Thyroid gland (tissue), 4 donors: ENCODE results near the gene NKAIN4.

ENCODE experiments used
- POLR2A ChIP-seq, 2 donors: fragments of 450-650 bp; IDR thresholded peaks; one replicate each; pipeline ENCODE4 v1.6.1; 2017; ENCODE audit warnings: antibody characterized with exemption in 2 of 2, mild to moderate bottlenecking in 2 of 2, moderate library complexity in 1 of 2
- TF ChIP-seq, protein P1 (sequence below), 6 experiments: fragments of 200-600 bp in 3 of 6; fragments of 450-650 bp in 3 of 6; sonication (generic) in 3 of 6; IDR thresholded peaks; one replicate each; pipeline ENCODE4 v1.5.1; 2016 to 2019; ENCODE audit warnings: antibody characterized with exemption in 6 of 6, mild to moderate bottlenecking in 2 of 6, inconsistent platforms in 1 of 6, moderate library complexity in 1 of 6

DNA sequence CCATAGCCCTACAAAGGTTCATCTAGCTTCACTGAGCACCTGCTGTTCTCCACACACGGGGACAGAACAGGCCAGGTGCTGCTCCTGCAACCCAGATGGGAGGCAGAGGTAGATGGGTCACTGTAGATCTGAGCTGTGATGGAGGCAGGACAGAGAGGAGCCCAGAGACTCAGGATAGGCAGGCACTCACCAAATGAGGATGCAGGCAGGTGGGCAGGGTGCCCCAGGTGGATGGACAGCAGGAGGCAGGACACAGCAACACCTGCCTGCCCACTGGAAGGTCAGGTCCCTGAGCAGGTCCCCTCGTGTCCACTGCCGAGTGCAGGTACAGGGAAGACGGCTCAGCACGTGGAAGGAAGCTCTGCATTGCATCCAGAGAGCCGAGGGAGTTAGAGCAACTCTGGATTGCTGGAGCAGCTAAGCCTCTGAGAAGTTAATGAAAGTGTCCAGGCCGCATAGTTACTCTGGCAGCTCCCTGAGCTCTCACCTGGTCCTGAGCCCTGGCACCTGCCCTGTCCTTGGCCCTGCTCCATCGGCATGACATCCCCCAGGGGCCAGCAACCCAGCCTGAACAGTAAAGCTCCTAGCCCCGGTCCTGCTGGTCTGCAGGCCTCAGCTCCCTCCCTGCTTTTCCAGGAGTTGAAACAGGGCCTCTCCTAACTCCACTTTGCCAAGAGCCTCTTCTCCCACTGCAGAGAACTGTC is 33.4 kb downstream of the NKAIN4 start:
- TF ChIP-seq, protein P1, sequence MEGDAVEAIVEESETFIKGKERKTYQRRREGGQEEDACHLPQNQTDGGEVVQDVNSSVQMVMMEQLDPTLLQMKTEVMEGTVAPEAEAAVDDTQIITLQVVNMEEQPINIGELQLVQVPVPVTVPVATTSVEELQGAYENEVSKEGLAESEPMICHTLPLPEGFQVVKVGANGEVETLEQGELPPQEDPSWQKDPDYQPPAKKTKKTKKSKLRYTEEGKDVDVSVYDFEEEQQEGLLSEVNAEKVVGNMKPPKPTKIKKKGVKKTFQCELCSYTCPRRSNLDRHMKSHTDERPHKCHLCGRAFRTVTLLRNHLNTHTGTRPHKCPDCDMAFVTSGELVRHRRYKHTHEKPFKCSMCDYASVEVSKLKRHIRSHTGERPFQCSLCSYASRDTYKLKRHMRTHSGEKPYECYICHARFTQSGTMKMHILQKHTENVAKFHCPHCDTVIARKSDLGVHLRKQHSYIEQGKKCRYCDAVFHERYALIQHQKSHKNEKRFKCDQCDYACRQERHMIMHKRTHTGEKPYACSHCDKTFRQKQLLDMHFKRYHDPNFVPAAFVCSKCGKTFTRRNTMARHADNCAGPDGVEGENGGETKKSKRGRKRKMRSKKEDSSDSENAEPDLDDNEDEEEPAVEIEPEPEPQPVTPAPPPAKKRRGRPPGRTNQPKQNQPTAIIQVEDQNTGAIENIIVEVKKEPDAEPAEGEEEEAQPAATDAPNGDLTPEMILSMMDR (IDR thresholded peaks at IDR 0.05), result no peak
- no peak for TF ChIP-seq POLR2A (IDR thresholded peaks at IDR 0.05)
